Measurements from ENCODE around the gene CD164L2.

Gene CD164L2

GRCh38 chr1:27349784-27350662 lies 33.1 kb downstream of the CD164L2 start:
- no peak for DNase-seq (ENCODE audit: low read depth in 4 of 4, low spot score in 1 of 4)

- no peak for DNase-seq (ENCODE audit: low read depth in 4 of 4, low spot score in 1 of 4)
Observed at GRCh38 chr1:27348861-27349783, 34.0 kb downstream of the CD164L2 start.

- DNase-seq (ENCODE audit: low read depth in 4 of 4, low spot score in 1 of 4) = no peak
Observed at GRCh38 chr1:27346991-27347624, 36.0 kb downstream of the CD164L2 start.

- no peak for DNase-seq (ENCODE audit: low read depth in 4 of 4, low spot score in 1 of 4)
Observed at GRCh38 chr1:27346357-27346756, 36.8 kb downstream of the CD164L2 start.

- no peak for DNase-seq (ENCODE audit: low read depth in 4 of 4, low spot score in 1 of 4)
Observed at GRCh38 chr1:27345272-27345671, 37.9 kb downstream of the CD164L2 start.

GRCh38 chr1:27343639-27344025 lies 39.5 kb downstream of the CD164L2 start:
- DNase-seq (ENCODE audit: low read depth in 4 of 4, low spot score in 1 of 4) = no peak

GRCh38 chr1:27342778-27343638 lies 40.1 kb downstream of the CD164L2 start:
- DNase-seq (ENCODE audit: low read depth in 4 of 4, low spot score in 1 of 4) = peak in 1 of 4 experiments; percentile 43

GRCh38 chr1:27342391-27342777 lies 40.7 kb downstream of the CD164L2 start:
- no peak for DNase-seq (ENCODE audit: low read depth in 4 of 4, low spot score in 1 of 4)

GRCh38 chr1:27341525-27342252 lies 41.4 kb downstream of the CD164L2 start, which contains the start of gene SYTL1:
TSS of gene SYTL1 (plus strand) at chr1:27342022. CDS start at chr1:27345335, 3,313 bp downstream.
- peak in 1 of 4 experiments; percentile 51 for DNase-seq (ENCODE audit: low read depth in 4 of 4, low spot score in 1 of 4)

- DNase-seq (ENCODE audit: low read depth in 4 of 4, low spot score in 1 of 4) = no peak
Observed at GRCh38 chr1:27339213-27339612, 43.9 kb downstream of the CD164L2 start.

GRCh38 chr1:27338751-27339150 lies 44.4 kb downstream of the CD164L2 start:
- no peak for DNase-seq (ENCODE audit: low read depth in 4 of 4, low spot score in 1 of 4)

- no peak for DNase-seq (ENCODE audit: low read depth in 4 of 4, low spot score in 1 of 4)
Observed at GRCh38 chr1:27336756-27337155, 46.4 kb downstream of the CD164L2 start.

GRCh38 chr1:27335506-27336422 lies 47.4 kb downstream of the CD164L2 start:
- DNase-seq (ENCODE audit: low read depth in 4 of 4, low spot score in 1 of 4) = no peak

GRCh38 chr1:27333717-27334279 lies 49.3 kb downstream of the CD164L2 start:
- DNase-seq (ENCODE audit: low read depth in 4 of 4, low spot score in 1 of 4) = no peak

- DNase-seq (ENCODE audit: low read depth in 4 of 4, low spot score in 1 of 4) = peak in 1 of 4 experiments; percentile 37
Observed at GRCh38 chr1:27332536-27333281, 50.4 kb downstream of the CD164L2 start.

- DNase-seq (ENCODE audit: low read depth in 4 of 4, low spot score in 1 of 4) = no peak
Observed at GRCh38 chr1:27331922-27332321, 51.2 kb downstream of the CD164L2 start.

GRCh38 chr1:27331426-27331825 lies 51.7 kb downstream of the CD164L2 start:
- DNase-seq (ENCODE audit: low read depth in 4 of 4, low spot score in 1 of 4) = no peak

- DNase-seq (ENCODE audit: low read depth in 4 of 4, low spot score in 1 of 4) = no peak
Observed at GRCh38 chr1:27330786-27331185, 52.3 kb downstream of the CD164L2 start.
